ENCODE data around the gene PPP1R1C.
A peak's percentile ranks its signal among the peaks of the same experiment; 100 is the strongest.

PPP1R1C gene

DNA sequence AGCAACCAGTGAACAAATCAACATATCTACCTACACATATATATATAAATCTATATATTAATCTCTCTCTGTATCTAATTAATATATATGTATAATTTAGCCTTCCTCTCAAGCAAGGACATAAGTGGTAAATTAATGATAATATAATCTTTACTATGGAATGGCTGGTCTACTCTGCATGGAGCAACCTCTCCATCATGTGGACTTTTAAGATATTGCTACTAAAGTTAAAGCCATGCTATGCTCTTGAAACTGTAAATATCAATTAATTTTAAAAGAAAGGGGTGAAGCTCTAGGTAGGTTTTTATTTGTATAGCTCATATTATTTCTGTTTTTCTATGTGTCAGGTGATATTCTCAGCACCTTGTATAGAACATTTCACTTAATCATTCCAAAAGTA, 147.0 kb downstream of the PPP1R1C start:
- TF ChIP-seq, protein P1, sequence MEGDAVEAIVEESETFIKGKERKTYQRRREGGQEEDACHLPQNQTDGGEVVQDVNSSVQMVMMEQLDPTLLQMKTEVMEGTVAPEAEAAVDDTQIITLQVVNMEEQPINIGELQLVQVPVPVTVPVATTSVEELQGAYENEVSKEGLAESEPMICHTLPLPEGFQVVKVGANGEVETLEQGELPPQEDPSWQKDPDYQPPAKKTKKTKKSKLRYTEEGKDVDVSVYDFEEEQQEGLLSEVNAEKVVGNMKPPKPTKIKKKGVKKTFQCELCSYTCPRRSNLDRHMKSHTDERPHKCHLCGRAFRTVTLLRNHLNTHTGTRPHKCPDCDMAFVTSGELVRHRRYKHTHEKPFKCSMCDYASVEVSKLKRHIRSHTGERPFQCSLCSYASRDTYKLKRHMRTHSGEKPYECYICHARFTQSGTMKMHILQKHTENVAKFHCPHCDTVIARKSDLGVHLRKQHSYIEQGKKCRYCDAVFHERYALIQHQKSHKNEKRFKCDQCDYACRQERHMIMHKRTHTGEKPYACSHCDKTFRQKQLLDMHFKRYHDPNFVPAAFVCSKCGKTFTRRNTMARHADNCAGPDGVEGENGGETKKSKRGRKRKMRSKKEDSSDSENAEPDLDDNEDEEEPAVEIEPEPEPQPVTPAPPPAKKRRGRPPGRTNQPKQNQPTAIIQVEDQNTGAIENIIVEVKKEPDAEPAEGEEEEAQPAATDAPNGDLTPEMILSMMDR (IDR thresholded peaks at IDR 0.05; ENCODE audit: low read depth, low read length), result 0 out of 2 replicates have a peak, but pooled peaks have one; percentile 3
- H3K9me3 ChIP-seq (ENCODE audit: severe bottlenecking), result no peaks in the 10 kb centered on the region
- no peaks in the 10 kb centered on the region for H3K27me3 ChIP-seq (ENCODE audit: insufficient read depth, low read depth, severe bottlenecking)
- H3K27ac ChIP-seq, result no peak overlapping the region
- no peaks in the 10 kb centered on the region for H3K36me3 ChIP-seq
- no peak for DNase-seq
- H3K4me3 ChIP-seq (ENCODE audit: low read depth, low read length), result no peak overlapping the region

- Histone ChIP-seq H3K27me3 (ENCODE audit: insufficient read depth, low read depth, severe bottlenecking) (no peaks in the 10 kb centered on the region), H3K4me3 (ENCODE audit: low read depth, low read length) (no peak overlapping the region), H3K36me3 (no peaks in the 10 kb centered on the region), H3K9me3 (ENCODE audit: severe bottlenecking) (no peaks in the 10 kb centered on the region), H3K27ac (no peak overlapping the region)
- DNase-seq, result no peak
- TF ChIP-seq, protein P1 (IDR thresholded peaks at IDR 0.05; ENCODE audit: low read depth, low read length), result no peak
These were observed 147.7 kb downstream of the PPP1R1C start for GRCh38 chr2:182133195-182133891.

GRCh38 chr2:182134201-182134600, 148.5 kb downstream of the PPP1R1C start:
- DNase-seq, result no peak
- TF ChIP-seq, protein P1 (IDR thresholded peaks at IDR 0.05; ENCODE audit: low read depth, low read length), result no peak
- no peaks in the 10 kb centered on the region for H3K27me3 ChIP-seq (ENCODE audit: insufficient read depth, low read depth, severe bottlenecking)
- H3K9me3 ChIP-seq (ENCODE audit: severe bottlenecking), result no peaks in the 10 kb centered on the region
- H3K4me3 ChIP-seq (ENCODE audit: low read depth, low read length), result no peak overlapping the region
- no peak overlapping the region for H3K27ac ChIP-seq
- H3K36me3 ChIP-seq, result no peaks in the 10 kb centered on the region

DNA sequence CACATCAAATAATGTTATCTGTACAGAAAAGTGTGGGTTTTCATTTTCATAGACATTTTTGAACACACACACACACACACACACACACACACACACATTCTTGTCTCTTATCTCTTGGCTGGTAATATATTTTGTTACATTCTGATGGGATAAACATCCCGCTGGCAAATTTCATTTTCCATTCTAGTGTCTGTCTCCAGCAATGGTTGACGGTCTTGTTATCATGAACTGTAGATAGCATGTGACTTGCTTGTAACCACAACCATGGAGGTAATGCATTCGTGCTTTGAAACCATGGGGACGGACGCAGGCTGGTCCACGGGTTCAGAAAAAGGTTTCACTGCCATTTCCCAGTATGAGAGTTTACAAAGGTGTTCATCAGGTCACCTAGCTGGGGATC, 156.4 kb downstream of the PPP1R1C start:
- TF ChIP-seq, protein P1 (IDR thresholded peaks at IDR 0.05; ENCODE audit: low read depth, low read length), result no peak
- Histone ChIP-seq H3K9me3 (ENCODE audit: severe bottlenecking) (no peaks in the 10 kb centered on the region), H3K27me3 (ENCODE audit: insufficient read depth, low read depth, severe bottlenecking) (no peaks in the 10 kb centered on the region), H3K36me3 (no peaks in the 10 kb centered on the region), H3K4me3 (ENCODE audit: low read depth, low read length) (no peak overlapping the region), H3K27ac (no peak overlapping the region)
- DNase-seq, result no peak

GRCh38 chr2:182144041-182144775, 158.6 kb downstream of the PPP1R1C start:
- Histone ChIP-seq H3K27me3 (ENCODE audit: insufficient read depth, low read depth, severe bottlenecking) (no peaks in the 10 kb centered on the region), H3K27ac (no peak overlapping the region), H3K4me3 (ENCODE audit: low read depth, low read length) (no peak overlapping the region), H3K9me3 (ENCODE audit: severe bottlenecking) (no peaks in the 10 kb centered on the region), H3K36me3 (no peaks in the 10 kb centered on the region)
- TF ChIP-seq, protein P1 (IDR thresholded peaks at IDR 0.05; ENCODE audit: low read depth, low read length), result no peak
- no peak for DNase-seq

Measured in WERI-Rb-1 (cell line).